ENCODE data around the gene HRAS.

- TF ChIP-seq YY1 (IDR thresholded peaks at IDR 0.05): no peak
- TF ChIP-seq CTCF (IDR thresholded peaks at IDR 0.05; ENCODE audit: low read depth, low read length, missing input control): no peak
- TF ChIP-seq FOXA1 (IDR thresholded peaks at IDR 0.05): no peak
- TF ChIP-seq TAF1 (conservative IDR thresholded peaks at IDR 0.05): no peak
- TF ChIP-seq EGR1 (IDR thresholded peaks at IDR 0.05; ENCODE audit: low read depth in 2 of 2): no peak
- TF ChIP-seq SP1 (IDR thresholded peaks at IDR 0.05): no peak
- TF ChIP-seq RAD21 (IDR thresholded peaks at IDR 0.05): no peak
- TF ChIP-seq ATF3 (IDR thresholded peaks at IDR 0.05): no peak
- TF ChIP-seq JUND (IDR thresholded peaks at IDR 0.05): no peak
- no peak for TF ChIP-seq ZBTB33 (IDR thresholded peaks at IDR 0.05)
- no peak for TF ChIP-seq REST (IDR thresholded peaks at IDR 0.05)
- TF ChIP-seq GABPA (IDR thresholded peaks at IDR 0.05 in 1 of 2, conservative IDR thresholded peaks at IDR 0.05 in 1 of 2): no peak
Measured at GRCh38 chr11:551131-551530, 15.8 kb upstream of the HRAS start.

Data from liver (tissue), 3 donors.